Testis (tissue), 5 donors: ENCODE data around the gene OSBPL5. TPM values are rescaled to one million over a fixed set of nuclear protein-coding genes. Genes with fewer than 3 reads are reported as not detected.

Experiments
- DNase-seq: peaks from one replicate; pipeline ENCODE4 v3.0.0-alpha.2; 2019
- H3K27ac ChIP-seq, 2 donors: fragments of 200-600 bp; sonication (generic); one replicate each; pipeline ENCODE4 v1.5.1; 2019
- H3K27me3 ChIP-seq: fragments of 200-600 bp; sonication (generic); one replicate; pipeline ENCODE4 v1.5.1; 2019
- H3K36me3 ChIP-seq: fragments of 200-600 bp; sonication (generic); one replicate; pipeline ENCODE4 v1.5.1; 2017; ENCODE audit warnings: low read depth; ENCODE audit errors: missing control alignments
- H3K4me1 ChIP-seq: fragments of 200-600 bp; sonication (generic); one replicate; pipeline ENCODE4 v1.5.1; 2019
- H3K4me3 ChIP-seq, 2 donors: fragments of 200-600 bp; sonication (generic); one replicate each; pipeline ENCODE4 v1.5.1; 2017 to 2019
- H3K9me3 ChIP-seq: fragments of 200-600 bp; sonication (generic); one replicate; pipeline ENCODE4 v1.5.1; 2017
- POLR2A ChIP-seq: fragments of 450-650 bp; IDR thresholded peaks from one replicate; pipeline ENCODE4 v1.6.1; 2017; ENCODE audit warnings: antibody characterized with exemption, mild to moderate bottlenecking, moderate library complexity
- WGBS, 2 donors: methylation state at CpG; one replicate each; pipeline ENCODE4 v1.1.5; 2018; 5-methylcytosine and 5-hydroxymethylcytosine counted together
- intact Hi-C: fragments of 100-400 bp; cut with DNase I; formaldehyde crosslinking; loops from one replicate; pipeline ENCODE4 v1.15.1; 2023; ENCODE audit warnings: low total_unique reads
- long read RNA-seq, 2 donors: transcript quantifications; one replicate each; lab custom pipeline, GENCODE V29; 2026
- polyA plus RNA-seq: library from polyadenylated mRNA; stranded (reverse); fragments of 350-450 nt; fragmentation: Illumina TruSeq; extraction: RNeasy Lipid Tissue Mini Kit (QIAGEN cat#74804); gene quantifications from one replicate; pipeline ENCODE4 v1.2.3, GENCODE V29; 2014; ENCODE audit warnings: low read depth, low replicate concordance; ENCODE audit not compliant: insufficient read depth
- total RNA-seq, 2 donors: library from RNA; depleted of rRNA; stranded (reverse); fragments of >200 nt; gene quantifications; one replicate each; pipeline ENCODE4 v1.2.3, GENCODE V29; 2016
- TF ChIP-seq, protein P1 (sequence below), 3 experiments: fragments of 450-650 bp in 2 of 3; fragments of 200-600 bp in 1 of 3; sonication (generic) in 1 of 3; IDR thresholded peaks; one replicate each; pipeline ENCODE4 v1.5.1; 2016 to 2019; ENCODE audit warnings: antibody characterized with exemption in 3 of 3, mild to moderate bottlenecking in 2 of 3, moderate library complexity in 1 of 3

Gene OSBPL5, protein sequence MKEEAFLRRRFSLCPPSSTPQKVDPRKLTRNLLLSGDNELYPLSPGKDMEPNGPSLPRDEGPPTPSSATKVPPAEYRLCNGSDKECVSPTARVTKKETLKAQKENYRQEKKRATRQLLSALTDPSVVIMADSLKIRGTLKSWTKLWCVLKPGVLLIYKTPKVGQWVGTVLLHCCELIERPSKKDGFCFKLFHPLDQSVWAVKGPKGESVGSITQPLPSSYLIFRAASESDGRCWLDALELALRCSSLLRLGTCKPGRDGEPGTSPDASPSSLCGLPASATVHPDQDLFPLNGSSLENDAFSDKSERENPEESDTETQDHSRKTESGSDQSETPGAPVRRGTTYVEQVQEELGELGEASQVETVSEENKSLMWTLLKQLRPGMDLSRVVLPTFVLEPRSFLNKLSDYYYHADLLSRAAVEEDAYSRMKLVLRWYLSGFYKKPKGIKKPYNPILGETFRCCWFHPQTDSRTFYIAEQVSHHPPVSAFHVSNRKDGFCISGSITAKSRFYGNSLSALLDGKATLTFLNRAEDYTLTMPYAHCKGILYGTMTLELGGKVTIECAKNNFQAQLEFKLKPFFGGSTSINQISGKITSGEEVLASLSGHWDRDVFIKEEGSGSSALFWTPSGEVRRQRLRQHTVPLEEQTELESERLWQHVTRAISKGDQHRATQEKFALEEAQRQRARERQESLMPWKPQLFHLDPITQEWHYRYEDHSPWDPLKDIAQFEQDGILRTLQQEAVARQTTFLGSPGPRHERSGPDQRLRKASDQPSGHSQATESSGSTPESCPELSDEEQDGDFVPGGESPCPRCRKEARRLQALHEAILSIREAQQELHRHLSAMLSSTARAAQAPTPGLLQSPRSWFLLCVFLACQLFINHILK
- total RNA-seq (10 to 100 TPM; 13.2 to 18.1 TPM), polyA plus RNA-seq (8.9 TPM)
- long read RNA-seq, donor 1, partial matches to known transcripts: 0 of 3 reads
- long read RNA-seq, donor 1, other reads (novel, unspliced or antisense): 0 of 3 reads
- long read RNA-seq, donor 2, partial matches to known transcripts: 0 of 3 reads
- long read RNA-seq, donor 2, other reads (novel, unspliced or antisense): 0 of 3 reads

DNA sequence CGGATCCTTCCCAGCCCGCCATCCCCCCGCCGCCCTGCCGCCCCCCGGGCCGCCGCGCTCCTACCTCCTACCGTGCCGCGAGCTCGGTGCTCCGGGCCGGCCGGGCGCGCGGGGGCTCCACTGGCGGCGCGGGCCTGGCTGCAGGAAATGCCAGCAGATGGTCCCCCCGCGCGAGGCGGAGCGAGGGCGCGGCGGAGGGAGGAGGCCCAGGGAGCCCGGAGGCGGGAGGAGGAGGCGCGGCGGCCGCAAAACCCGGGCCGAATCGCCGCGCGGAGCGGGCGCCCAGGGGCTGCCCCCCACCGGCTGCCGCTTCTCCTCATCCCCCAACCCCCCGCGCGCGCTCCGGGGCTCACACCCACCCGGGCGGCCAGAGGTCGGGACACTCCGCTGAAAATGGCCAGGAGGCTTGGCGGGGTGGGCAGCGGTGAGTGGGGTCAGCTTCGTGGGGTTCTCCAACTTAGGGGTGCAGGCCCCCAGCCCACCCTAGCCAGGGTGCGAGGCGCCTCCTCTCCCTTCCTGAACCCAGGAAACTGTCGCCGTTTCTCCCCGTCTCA, at the start of gene OSBPL5:
Gene OSBPL5, minus strand, starts transcription at position 159 of the 554 bp plus-strand sequence. CDS start 36,162 bp downstream, outside the sequence.
- Histone ChIP-seq H3K4me1 (peaks cover 18% of the 10 kb centered on the region), H3K4me3 (peak within 1 kb of the TSS; percentile 69 to 80), H3K9me3 (no peaks in the 10 kb centered on the region), H3K27ac (peak within 1 kb of the TSS; percentile 39 to 50), H3K27me3 (no peaks in the 10 kb centered on the region), H3K36me3 (no peaks in the 10 kb centered on the region)
- intact Hi-C loops: no loop called here
- TF ChIP-seq, protein P1, sequence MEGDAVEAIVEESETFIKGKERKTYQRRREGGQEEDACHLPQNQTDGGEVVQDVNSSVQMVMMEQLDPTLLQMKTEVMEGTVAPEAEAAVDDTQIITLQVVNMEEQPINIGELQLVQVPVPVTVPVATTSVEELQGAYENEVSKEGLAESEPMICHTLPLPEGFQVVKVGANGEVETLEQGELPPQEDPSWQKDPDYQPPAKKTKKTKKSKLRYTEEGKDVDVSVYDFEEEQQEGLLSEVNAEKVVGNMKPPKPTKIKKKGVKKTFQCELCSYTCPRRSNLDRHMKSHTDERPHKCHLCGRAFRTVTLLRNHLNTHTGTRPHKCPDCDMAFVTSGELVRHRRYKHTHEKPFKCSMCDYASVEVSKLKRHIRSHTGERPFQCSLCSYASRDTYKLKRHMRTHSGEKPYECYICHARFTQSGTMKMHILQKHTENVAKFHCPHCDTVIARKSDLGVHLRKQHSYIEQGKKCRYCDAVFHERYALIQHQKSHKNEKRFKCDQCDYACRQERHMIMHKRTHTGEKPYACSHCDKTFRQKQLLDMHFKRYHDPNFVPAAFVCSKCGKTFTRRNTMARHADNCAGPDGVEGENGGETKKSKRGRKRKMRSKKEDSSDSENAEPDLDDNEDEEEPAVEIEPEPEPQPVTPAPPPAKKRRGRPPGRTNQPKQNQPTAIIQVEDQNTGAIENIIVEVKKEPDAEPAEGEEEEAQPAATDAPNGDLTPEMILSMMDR (IDR thresholded peaks at IDR 0.05): no peak
- no peak for TF ChIP-seq POLR2A
- 0 to 2% methylated on average over 3 to 21 of the region's 63 CpGs for WGBS, 2 donors
- DNase-seq: peak; percentile 77

DNA sequence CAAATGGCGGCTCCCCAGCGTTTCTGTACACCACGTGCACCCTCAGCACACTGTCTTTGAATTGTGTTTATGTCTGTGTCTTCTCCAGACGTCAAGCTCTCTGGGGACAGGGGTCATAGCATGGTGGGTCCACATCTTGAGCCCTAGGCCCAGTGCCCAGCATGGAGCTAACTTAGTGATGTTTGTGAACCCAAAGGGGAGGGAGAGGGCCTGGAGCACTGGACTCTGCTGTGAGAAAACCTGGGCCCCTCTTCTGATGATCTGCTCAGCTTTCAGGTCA, 49.2 kb upstream of the OSBPL5 start:
- TF ChIP-seq, protein P1 (IDR thresholded peaks at IDR 0.05): no peak
- TF ChIP-seq POLR2A: no peak
- no peak overlapping the region for H3K4me3 ChIP-seq
- H3K36me3 ChIP-seq: no peaks in the 10 kb centered on the region
- WGBS, 2 donors: 70 to 85% methylated on average over 4 of the region's 4 CpGs
- H3K27me3 ChIP-seq: no peaks in the 10 kb centered on the region
- H3K27ac ChIP-seq: no peak overlapping the region
- H3K4me1 ChIP-seq: no peaks in the 10 kb centered on the region
- DNase-seq: no peak
- intact Hi-C loops: loop anchor here (10.0 kb wide), 1 partner anchor 110 kb away; no protein-coding TSS in a partner anchor
- no peaks in the 10 kb centered on the region for H3K9me3 ChIP-seq

DNA sequence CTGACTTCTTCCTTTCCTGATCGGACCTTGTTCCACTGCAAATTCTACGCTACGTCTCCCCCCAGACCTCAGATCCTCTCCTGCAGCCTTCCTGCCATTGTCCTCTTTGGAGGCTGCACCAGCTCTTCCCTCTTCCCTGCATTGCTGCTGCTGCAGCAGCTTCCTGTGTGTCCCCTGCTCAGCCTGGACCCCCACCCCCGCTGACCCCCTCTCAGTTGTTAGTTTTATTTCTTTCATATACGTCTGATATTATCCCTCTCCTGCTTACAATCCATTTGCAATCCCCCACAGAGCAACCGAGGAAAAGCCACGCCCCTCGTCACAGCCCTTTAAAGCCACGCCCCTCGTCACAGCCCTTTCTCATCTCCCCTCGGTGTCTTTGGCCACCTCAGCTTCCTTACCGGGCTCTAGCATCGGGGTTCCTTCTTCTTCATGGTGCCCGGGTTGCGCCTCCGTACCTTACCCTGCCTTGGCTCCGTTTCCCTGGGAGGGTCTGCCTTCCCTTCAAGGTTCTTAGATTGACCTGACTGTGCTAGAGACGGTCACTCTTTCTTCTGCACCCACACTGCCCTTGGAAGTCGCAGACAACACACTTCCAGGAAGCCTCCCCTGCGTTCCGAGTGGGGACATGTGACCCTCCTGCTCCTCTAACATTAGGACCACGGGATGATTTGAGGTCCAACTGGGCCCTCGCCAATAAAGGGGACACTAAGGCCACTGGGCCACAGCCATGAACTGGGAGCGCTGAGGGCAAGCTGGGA, 48.7 kb upstream of the OSBPL5 start:
- no peaks in the 10 kb centered on the region for H3K4me1 ChIP-seq
- TF ChIP-seq POLR2A: no peak
- TF ChIP-seq, protein P1 (IDR thresholded peaks at IDR 0.05): no peak
- DNase-seq: no peak
- H3K9me3 ChIP-seq: no peaks in the 10 kb centered on the region
- no peak overlapping the region for H3K27ac ChIP-seq
- no peaks in the 10 kb centered on the region for H3K27me3 ChIP-seq
- no peak overlapping the region for H3K4me3 ChIP-seq
- WGBS, 2 donors: 63 to 65% methylated on average over 24 of the region's 24 CpGs
- intact Hi-C loops: loop anchor here (10.0 kb wide), 1 partner anchor 109 kb away; no protein-coding TSS in a partner anchor
- H3K36me3 ChIP-seq: no peaks in the 10 kb centered on the region

DNA sequence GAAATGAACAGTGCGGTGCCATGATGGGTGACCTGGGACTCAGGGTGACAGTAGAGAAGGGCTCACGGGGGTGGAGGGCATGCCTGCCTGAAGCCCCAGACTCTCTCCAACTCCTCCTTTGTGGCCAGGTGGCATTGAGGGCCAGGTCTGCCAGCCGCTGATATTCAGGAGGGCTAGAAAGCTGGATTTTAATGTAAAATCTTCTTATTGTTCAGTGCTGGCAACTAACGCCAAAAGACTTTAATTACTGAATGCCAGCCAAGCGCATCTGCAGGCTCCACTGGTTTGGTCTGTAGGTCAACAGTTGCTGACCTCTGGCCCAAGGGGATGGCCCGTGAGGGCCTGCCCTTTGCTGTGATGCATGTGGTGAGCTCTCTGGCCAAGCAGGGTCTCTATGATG, 43.2 kb upstream of the OSBPL5 start:
- Histone ChIP-seq H3K27ac (no peak overlapping the region), H3K27me3 (no peaks in the 10 kb centered on the region), H3K9me3 (no peaks in the 10 kb centered on the region), H3K4me1 (no peaks in the 10 kb centered on the region), H3K4me3 (no peak overlapping the region), H3K36me3 (no peaks in the 10 kb centered on the region)
- intact Hi-C loops: no loop called here
- TF ChIP-seq POLR2A: no peak
- TF ChIP-seq, protein P1 (IDR thresholded peaks at IDR 0.05): no peak
- 90 to 95% methylated on average over 6 of the region's 6 CpGs for WGBS, 2 donors
- no peak for DNase-seq
